ENCODE results near the gene GALM.

GRCh38 chr2:38632980-38633379, 32.9 kb upstream of the GALM start:
- no peak for TF ChIP-seq MAX (IDR thresholded peaks at IDR 0.05; ENCODE audit: low read depth, low read length)
- TF ChIP-seq POLR2A (IDR thresholded peaks at IDR 0.05; ENCODE audit: low read depth, low read length) = no peak
- TF ChIP-seq, protein P1, sequence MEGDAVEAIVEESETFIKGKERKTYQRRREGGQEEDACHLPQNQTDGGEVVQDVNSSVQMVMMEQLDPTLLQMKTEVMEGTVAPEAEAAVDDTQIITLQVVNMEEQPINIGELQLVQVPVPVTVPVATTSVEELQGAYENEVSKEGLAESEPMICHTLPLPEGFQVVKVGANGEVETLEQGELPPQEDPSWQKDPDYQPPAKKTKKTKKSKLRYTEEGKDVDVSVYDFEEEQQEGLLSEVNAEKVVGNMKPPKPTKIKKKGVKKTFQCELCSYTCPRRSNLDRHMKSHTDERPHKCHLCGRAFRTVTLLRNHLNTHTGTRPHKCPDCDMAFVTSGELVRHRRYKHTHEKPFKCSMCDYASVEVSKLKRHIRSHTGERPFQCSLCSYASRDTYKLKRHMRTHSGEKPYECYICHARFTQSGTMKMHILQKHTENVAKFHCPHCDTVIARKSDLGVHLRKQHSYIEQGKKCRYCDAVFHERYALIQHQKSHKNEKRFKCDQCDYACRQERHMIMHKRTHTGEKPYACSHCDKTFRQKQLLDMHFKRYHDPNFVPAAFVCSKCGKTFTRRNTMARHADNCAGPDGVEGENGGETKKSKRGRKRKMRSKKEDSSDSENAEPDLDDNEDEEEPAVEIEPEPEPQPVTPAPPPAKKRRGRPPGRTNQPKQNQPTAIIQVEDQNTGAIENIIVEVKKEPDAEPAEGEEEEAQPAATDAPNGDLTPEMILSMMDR (IDR thresholded peaks at IDR 0.05 in 2 of 3, conservative IDR thresholded peaks at IDR 0.05 in 1 of 3; ENCODE audit: control insufficient read depth in 2 of 3, extremely low read depth in 1 of 3, insufficient read depth in 1 of 3, low read depth in 3 of 3, low read length in 3 of 3) = no peak
